GM12878 (cell line): ENCODE results near the gene SMIM21. TPM values are rescaled to one million over a fixed set of nuclear protein-coding genes. Genes with fewer than 3 reads are reported as not detected.

ENCODE experiments used
- ATAC-seq: fragments of 200-7000 bp; cut with Tn5 transposase; 3 replicates; pipeline ENCODE4 v1.9.1; 2020; ENCODE audit warnings: mild to moderate bottlenecking, moderate library complexity
- BruUV-seq: library from RNA; stranded (reverse); fragments of 400-500 nt; replicated peaks from 2 replicates; lab custom pipeline; 2021; lab: Mats Ljungman, UMichigan
- CTCF ChIA-PET: fragments of 300-600 bp; sonication (Branson Sonifier 250); formaldehyde crosslinking; extraction: SDS; loops from one replicate; lab custom pipeline; 2021; ENCODE audit warnings: inconsistent platforms; lab: Yijun Ruan, JAX
- POLR2A ChIA-PET: fragments of 350-600 bp; formaldehyde crosslinking; extraction: SDS; loops from one replicate; lab custom pipeline; 2021; ENCODE audit warnings: inconsistent platforms; lab: Charles Lee
- RAD21 ChIA-PET: fragments of 300-600 bp; sonication (Branson Sonifier 250); formaldehyde crosslinking; loops from one replicate; lab custom pipeline; 2023; ENCODE audit warnings: antibody characterized with exemption; ENCODE audit not compliant: unreplicated experiment; lab: Charles Lee
- SMC1A ChIA-PET: fragments of 300-600 bp; sonication (Branson Sonifier 250); formaldehyde crosslinking; loops from one replicate; lab custom pipeline; 2023; ENCODE audit not compliant: unreplicated experiment, uncharacterized antibody; lab: Charles Lee
- DNase-seq: peaks from one replicate; pipeline ENCODE4 v3.0.0-alpha.2; 2011; ENCODE audit warnings: low read depth, low spot score
- FAIRE-seq: peaks from 3 replicates; lab custom pipeline; 2011; peaks lifted over from hg19 to GRCh38; lab: Jason Lieb, UNC
- H2AFZ ChIP-seq: 2 replicates; pipeline ENCODE4 v1.6.0; 2011; ENCODE audit warnings: low read depth, low read length, control low read depth; ENCODE audit not compliant: control insufficient read depth
- H3K27ac ChIP-seq: 2 replicates; pipeline ENCODE4 v1.5.1; 2011; ENCODE audit warnings: control low read depth; ENCODE audit not compliant: control insufficient read depth, insufficient read depth
- H3K27me3 ChIP-seq, 2 experiments: replicated peaks in 1 of 2; 2 replicates each; pipeline versions ENCODE4 v1.6.0 to v1.6.1; 2011; ENCODE audit warnings: low read length in 1 of 2; ENCODE audit not compliant: control insufficient read depth in 2 of 2, insufficient read depth in 2 of 2
- H3K36me3 ChIP-seq, 2 experiments: 2 replicates each; pipeline ENCODE4 v1.5.1; 2011; ENCODE audit warnings: low read length in 1 of 2; ENCODE audit not compliant: control insufficient read depth in 2 of 2, insufficient read depth in 2 of 2
- H3K4me1 ChIP-seq: 2 replicates; pipeline ENCODE4 v1.6.1; 2011; ENCODE audit warnings: mild to moderate bottlenecking, low read length, moderate library complexity, mixed read lengths; ENCODE audit not compliant: control insufficient read depth, insufficient read depth
- H3K4me2 ChIP-seq: 2 replicates; pipeline ENCODE4 v1.6.0; 2011; ENCODE audit warnings: control low read depth; ENCODE audit not compliant: control insufficient read depth, insufficient read depth
- H3K4me3 ChIP-seq: fragments of 200-600 bp; sonication (generic); 2 replicates; pipeline ENCODE4 v1.5.1; 2016
- H3K79me2 ChIP-seq: 2 replicates; pipeline ENCODE4 v1.6.0; 2011; ENCODE audit warnings: low read length; ENCODE audit not compliant: control insufficient read depth, insufficient read depth
- H3K9ac ChIP-seq: 2 replicates; pipeline ENCODE4 v1.8.0; 2011; ENCODE audit warnings: low read length, control low read depth, mixed read lengths; ENCODE audit not compliant: control insufficient read depth, insufficient read depth
- H3K9me3 ChIP-seq: replicated peaks from 3 replicates; pipeline ENCODE4 v1.5.1; 2011; ENCODE audit warnings: mild to moderate bottlenecking, low read length; ENCODE audit not compliant: control insufficient read depth, insufficient read depth
- H4K20me1 ChIP-seq: 2 replicates; pipeline ENCODE4 v1.6.0; 2011; ENCODE audit not compliant: control insufficient read depth, insufficient read depth
- ASH2L ChIP-seq: fragments of 300-600, 200-600 bp; sonication (generic); IDR thresholded peaks from 2 replicates; pipeline ENCODE4 v1.6.1; 2017; ENCODE audit warnings: low read depth, mild to moderate bottlenecking, borderline replicate concordance
- BMI1 ChIP-seq: fragments of 450-650 bp; IDR thresholded peaks from 2 replicates; pipeline ENCODE4 v1.6.1; 2016; ENCODE audit warnings: mild to moderate bottlenecking, moderate library complexity, borderline replicate concordance
- CHD4 ChIP-seq: fragments of 200-600 bp; sonication (generic); IDR thresholded peaks from 2 replicates; pipeline ENCODE4 v1.6.1; 2016; ENCODE audit warnings: mild to moderate bottlenecking
- SMC3 ChIP-seq: IDR thresholded peaks from 2 replicates; pipeline ENCODE4 v1.6.1; 2011; ENCODE audit warnings: low read length, improper control_type of control experiment, borderline replicate concordance
- WGBS: methylation state at CpG from one replicate; pipeline ENCODE4 v1.1.6; 2016; ENCODE audit warnings: low lambda C conversion rate; ENCODE audit not compliant: insufficient replicate concordance, insufficient coverage; ENCODE audit errors: missing lambda C conversion rate; 5-methylcytosine and 5-hydroxymethylcytosine counted together
- in situ Hi-C: fragments of 300-500 bp; cut with MboI; formaldehyde crosslinking; loops from 9 replicates; pipeline ENCODE4 v1.14.3; 2018; ENCODE audit warnings: mixed read lengths
- intact Hi-C: fragments of 100-400 bp; cut with micrococcal nuclease; formaldehyde crosslinking; loops from one replicate; pipeline ENCODE4 v1.14.2; 2022; ENCODE audit not compliant: unreplicated experiment
- polyA plus RNA-seq, 11 experiments: library from polyadenylated mRNA; depleted of rRNA in 4 of 11; unstranded in 6 of 11; stranded (reverse) in 5 of 11; fragments of >200 nt; fragmentation: Nextera tagmentation in 4 of 11; fragmentation: Illumina TruSeq in 1 of 11; extraction: Ambion mirVana in 4 of 11; extraction: Trizol in 1 of 11; gene quantifications; 1 replicate in 1 of 11; 2 replicates in 10 of 11; pipeline versions ENCODE4 v1.2.1 to v1.2.3, GENCODE V29; 2011 to 2016; ENCODE audit warnings: inconsistent platforms in 2 of 11, missing spikeins in 2 of 11, low read depth in 1 of 11
- total RNA-seq, 4 experiments: library from RNA; depleted of rRNA in 3 of 4; stranded (reverse); fragments of >200 nt in 3 of 4; fragmentation: Illumina TruSeq in 1 of 4; extraction: Trizol in 1 of 4; gene quantifications; 2 replicates each; pipeline versions ENCODE4 v1.2.1 to v1.2.3, GENCODE V29; 2013 to 2021
- TF ChIP-seq, protein P1 (sequence below): fragments of 450-650 bp; IDR thresholded peaks from 2 replicates; pipeline ENCODE4 v1.6.1; 2017; ENCODE audit warnings: mild to moderate bottlenecking, low read depth, inconsistent platforms; ENCODE audit not compliant: poor library complexity, severe bottlenecking
- TF ChIP-seq, protein P2 (sequence below), 3 experiments: IDR thresholded peaks in 2 of 3; conservative IDR thresholded peaks in 1 of 3; 2 replicates each; pipeline ENCODE4 v1.5.1; 2011; ENCODE audit warnings: low read depth in 3 of 3, low read length in 3 of 3, mild to moderate bottlenecking in 3 of 3, control low read depth in 2 of 3, moderate library complexity in 2 of 3, inconsistent platforms in 1 of 3, mixed read lengths in 1 of 3; ENCODE audit not compliant: control insufficient read depth in 2 of 3, insufficient read depth in 1 of 3; ENCODE audit errors: extremely low read depth in 1 of 3

SMIM21 gene
- total and polyA plus RNA-seq, 10 of the 15 experiments (the other 5 are each of a cell fraction or from before 2014, with no cell fraction given), result not detected

DNA sequence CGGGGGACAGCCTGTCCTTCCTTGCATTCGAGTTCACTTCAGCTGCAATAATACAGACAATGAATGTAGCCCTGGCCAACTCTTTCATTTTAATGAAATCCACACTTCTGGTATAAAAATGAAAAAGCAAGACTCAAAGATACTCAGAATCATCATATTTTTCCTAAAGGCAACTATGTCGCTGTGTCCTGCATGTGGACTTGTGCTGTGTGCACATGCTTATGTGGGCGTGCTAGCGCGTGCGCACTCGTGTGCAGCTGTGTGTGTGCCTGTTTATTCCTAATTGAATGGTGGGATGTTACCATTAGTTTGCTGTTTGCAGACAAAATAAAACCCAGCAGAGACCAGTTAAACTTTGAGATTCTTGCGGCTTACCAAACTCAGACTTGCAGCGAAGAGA is 49.6 kb downstream of the SMIM21 start:
- Histone ChIP-seq H3K27me3 (no peaks in the 10 kb centered on the region; a peak in 1 of 4 replicates), H3K79me2 (no peaks in the 10 kb centered on the region), H4K20me1 (no peaks in the 10 kb centered on the region), H3K9ac (no peak overlapping the region), H3K4me3 (no peak overlapping the region), H3K4me1 (no peaks in the 10 kb centered on the region), H3K36me3 (no peaks in the 10 kb centered on the region), H2AFZ (no peak overlapping the region), H3K4me2 (no peak overlapping the region), H3K9me3 (no peaks in the 10 kb centered on the region; the same call in 2 of the 3 replicates), H3K27ac (no peak overlapping the region)
- intact Hi-C loops, result no loop called here
- FAIRE-seq, result no peak
- no peak for DNase-seq
- TF ChIP-seq CHD4 (no peak), ASH2L (no peak), SMC3 (no peak), BMI1 (no peak)
- TF ChIP-seq, protein P1, sequence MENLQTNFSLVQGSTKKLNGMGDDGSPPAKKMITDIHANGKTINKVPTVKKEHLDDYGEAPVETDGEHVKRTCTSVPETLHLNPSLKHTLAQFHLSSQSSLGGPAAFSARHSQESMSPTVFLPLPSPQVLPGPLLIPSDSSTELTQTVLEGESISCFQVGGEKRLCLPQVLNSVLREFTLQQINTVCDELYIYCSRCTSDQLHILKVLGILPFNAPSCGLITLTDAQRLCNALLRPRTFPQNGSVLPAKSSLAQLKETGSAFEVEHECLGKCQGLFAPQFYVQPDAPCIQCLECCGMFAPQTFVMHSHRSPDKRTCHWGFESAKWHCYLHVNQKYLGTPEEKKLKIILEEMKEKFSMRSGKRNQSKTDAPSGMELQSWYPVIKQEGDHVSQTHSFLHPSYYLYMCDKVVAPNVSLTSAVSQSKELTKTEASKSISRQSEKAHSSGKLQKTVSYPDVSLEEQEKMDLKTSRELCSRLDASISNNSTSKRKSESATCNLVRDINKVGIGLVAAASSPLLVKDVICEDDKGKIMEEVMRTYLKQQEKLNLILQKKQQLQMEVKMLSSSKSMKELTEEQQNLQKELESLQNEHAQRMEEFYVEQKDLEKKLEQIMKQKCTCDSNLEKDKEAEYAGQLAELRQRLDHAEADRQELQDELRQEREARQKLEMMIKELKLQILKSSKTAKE, result no peak
- TF ChIP-seq, protein P2, sequence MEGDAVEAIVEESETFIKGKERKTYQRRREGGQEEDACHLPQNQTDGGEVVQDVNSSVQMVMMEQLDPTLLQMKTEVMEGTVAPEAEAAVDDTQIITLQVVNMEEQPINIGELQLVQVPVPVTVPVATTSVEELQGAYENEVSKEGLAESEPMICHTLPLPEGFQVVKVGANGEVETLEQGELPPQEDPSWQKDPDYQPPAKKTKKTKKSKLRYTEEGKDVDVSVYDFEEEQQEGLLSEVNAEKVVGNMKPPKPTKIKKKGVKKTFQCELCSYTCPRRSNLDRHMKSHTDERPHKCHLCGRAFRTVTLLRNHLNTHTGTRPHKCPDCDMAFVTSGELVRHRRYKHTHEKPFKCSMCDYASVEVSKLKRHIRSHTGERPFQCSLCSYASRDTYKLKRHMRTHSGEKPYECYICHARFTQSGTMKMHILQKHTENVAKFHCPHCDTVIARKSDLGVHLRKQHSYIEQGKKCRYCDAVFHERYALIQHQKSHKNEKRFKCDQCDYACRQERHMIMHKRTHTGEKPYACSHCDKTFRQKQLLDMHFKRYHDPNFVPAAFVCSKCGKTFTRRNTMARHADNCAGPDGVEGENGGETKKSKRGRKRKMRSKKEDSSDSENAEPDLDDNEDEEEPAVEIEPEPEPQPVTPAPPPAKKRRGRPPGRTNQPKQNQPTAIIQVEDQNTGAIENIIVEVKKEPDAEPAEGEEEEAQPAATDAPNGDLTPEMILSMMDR (IDR thresholded peaks at IDR 0.05 in 2 of 3, conservative IDR thresholded peaks at IDR 0.05 in 1 of 3; ENCODE audit: control insufficient read depth in 2 of 3, extremely low read depth in 1 of 3, insufficient read depth in 1 of 3, low read depth in 3 of 3, low read length in 3 of 3), result no peak
- CTCF ChIA-PET, result interaction anchor here (0.7 kb wide), 1 partner anchor 30 kb away, joined by 3 read pairs; no protein-coding TSS in a partner anchor
- RAD21 ChIA-PET, result no interaction called here
- 72% methylated on average over 10 of the region's 10 CpGs for WGBS
- BruUV-seq, result no TSS peak
- ATAC-seq, result no peak
- SMC1A ChIA-PET, result no interaction called here
- POLR2A ChIA-PET, result no interaction called here
- in situ Hi-C loops, result no loop called here
